ENCODE results near the gene HNRNPA3. TPM values are rescaled to one million over a fixed set of nuclear protein-coding genes. Genes with fewer than 3 reads are reported as not detected.
"Not testable (repeated sequence)": the region's sequence is repeated elsewhere in the genome, so short reads cannot be mapped to it uniquely, and the experiment has no call there.

Gene HNRNPA3
- polyA plus RNA-seq, 1 of the 3 experiments (the other 2 are of a cell fraction) = 102 TPM

- DNase-seq; H3K9me3 ChIP-seq; H3K4me2 ChIP-seq; H3K9me2 ChIP-seq; CTCF ChIA-PET; POLR2A ChIA-PET; H3K27me3 ChIP-seq (ENCODE audit: insufficient read depth); H3K9ac ChIP-seq; H3K4me3 ChIP-seq (ENCODE audit: low read depth in 2 of 2, low read length in 1 of 2); H2AFZ ChIP-seq (ENCODE audit: low read depth); H3K27ac ChIP-seq (ENCODE audit: low read depth in 2 of 2, low read length in 1 of 2): not testable (repeated sequence)
- Histone ChIP-seq H3K36me3 (replicated peaks in 1 of 2; ENCODE audit: control insufficient read depth in 1 of 2, insufficient read depth in 2 of 2, low read length in 1 of 2) (peaks cover 72 to 84% of the 10 kb centered on the region in 2 experiments), H3K79me2 (ENCODE audit: insufficient read depth) (peaks cover 76% of the 10 kb centered on the region), H3F3A (replicated peaks; ENCODE audit: insufficient read depth) (peaks cover 67% of the 10 kb centered on the region), H3K4me1 (ENCODE audit: control insufficient read depth in 1 of 2, insufficient read depth in 2 of 2, low read depth in 1 of 2, low read length in 1 of 2) (peaks cover 0 to 16% of the 10 kb centered on the region in 2 experiments; a peak in 2 of 4 replicates), H4K20me1 (ENCODE audit: insufficient read depth) (peaks cover 65% of the 10 kb centered on the region)
- 96% methylated on average over 2 of the region's 2 CpGs for WGBS (ENCODE audit: low lambda C conversion rate)
These were observed 7.2 kb downstream of the HNRNPA3 start for GRCh38 chr2:177219787-177220186.

GRCh38 chr2:177221534-177221933, 8.9 kb downstream of the HNRNPA3 start:
- H3K4me1 ChIP-seq (ENCODE audit: control insufficient read depth in 1 of 2, insufficient read depth in 2 of 2, low read depth in 1 of 2, low read length in 1 of 2) = peaks cover 0 to 4% of the 10 kb centered on the region in 2 experiments; a peak in 1 of 4 replicates
- no peak overlapping the region for H3K4me3 ChIP-seq (ENCODE audit: low read depth in 2 of 2, low read length in 1 of 2)
- no peak overlapping the region for H2AFZ ChIP-seq (ENCODE audit: low read depth)
- DNase-seq = no peak
- H3K9ac ChIP-seq = no peak overlapping the region
- H3K4me2 ChIP-seq = no peak overlapping the region
- CTCF ChIA-PET = interaction anchor here (0.9 to 2.2 kb wide), 3 partner anchors 33 to 57 kb away, joined by 3 to 10 read pairs (median 3); no protein-coding TSS in a partner anchor
- 94% methylated on average over 3 of the region's 3 CpGs for WGBS (ENCODE audit: low lambda C conversion rate)
- H3K27me3 ChIP-seq (ENCODE audit: insufficient read depth) = no peaks in the 10 kb centered on the region
- H3K9me3 ChIP-seq = no peaks in the 10 kb centered on the region
- H3K79me2 ChIP-seq (ENCODE audit: insufficient read depth) = peaks cover 59% of the 10 kb centered on the region
- H3K27ac ChIP-seq (ENCODE audit: low read depth in 2 of 2, low read length in 1 of 2) = peak overlapping the region in 1 of 2 experiments; percentile 18; a peak in 1 of 4 replicates
- no peaks in the 10 kb centered on the region for H3K9me2 ChIP-seq
- no peak for TF ChIP-seq TAF1 (IDR thresholded peaks at IDR 0.05; ENCODE audit: borderline replicate concordance, low read depth, low read length)
- TF ChIP-seq USF2 (IDR thresholded peaks at IDR 0.05; ENCODE audit: borderline replicate concordance, low read depth, low read length) = no peak
- TF ChIP-seq FOXM1 (IDR thresholded peaks at IDR 0.05; ENCODE audit: low read depth) = no peak
- no peak for TF ChIP-seq RCOR1 (IDR thresholded peaks at IDR 0.05; ENCODE audit: low read length)
- peaks cover 83% of the 10 kb centered on the region for H3F3A ChIP-seq (replicated peaks; ENCODE audit: insufficient read depth)
- POLR2A ChIA-PET = interaction anchor here (1.2 kb wide), 1 partner anchor 43 kb away, joined by 4 read pairs; the partner anchor contains the start of gene NFE2L2
- H4K20me1 ChIP-seq (ENCODE audit: insufficient read depth) = peaks cover 47% of the 10 kb centered on the region
- H3K36me3 ChIP-seq (replicated peaks in 1 of 2; ENCODE audit: control insufficient read depth in 1 of 2, insufficient read depth in 2 of 2, low read length in 1 of 2) = peaks cover 60 to 67% of the 10 kb centered on the region in 2 experiments

- Histone ChIP-seq H3K9me3 (no peaks in the 10 kb centered on the region), H3K36me3 (replicated peaks in 1 of 2; ENCODE audit: control insufficient read depth in 1 of 2, insufficient read depth in 2 of 2, low read length in 1 of 2) (peaks cover 55 to 62% of the 10 kb centered on the region in 2 experiments), H3K9ac (no peak overlapping the region), H3K4me1 (ENCODE audit: control insufficient read depth in 1 of 2, insufficient read depth in 2 of 2, low read depth in 1 of 2, low read length in 1 of 2) (no peaks in the 10 kb centered on the region), H3K4me3 (ENCODE audit: low read depth in 2 of 2, low read length in 1 of 2) (no peak overlapping the region), H4K20me1 (ENCODE audit: insufficient read depth) (peaks cover 43% of the 10 kb centered on the region), H3K9me2 (no peaks in the 10 kb centered on the region), H3F3A (replicated peaks; ENCODE audit: insufficient read depth) (peaks cover 83% of the 10 kb centered on the region), H3K27ac (ENCODE audit: low read depth in 2 of 2, low read length in 1 of 2) (0 out of 4 replicates have a peak overlapping the region, but pooled peaks of 1 of the 2 experiments have one; percentile 18), H3K4me2 (no peak overlapping the region), H2AFZ (ENCODE audit: low read depth) (no peak overlapping the region), H3K79me2 (ENCODE audit: insufficient read depth) (peaks cover 55% of the 10 kb centered on the region), H3K27me3 (ENCODE audit: insufficient read depth) (no peaks in the 10 kb centered on the region)
- TF ChIP-seq EZH2phosphoT487 (IDR thresholded peaks at IDR 0.05; ENCODE audit: borderline replicate concordance, low read depth) (no peak), USF1 (IDR thresholded peaks at IDR 0.05; ENCODE audit: borderline replicate concordance, low read depth) (no peak), RXRA (IDR thresholded peaks at IDR 0.05; ENCODE audit: borderline replicate concordance, low read depth) (no peak), ELF1 (IDR thresholded peaks at IDR 0.05) (no peak), FOXM1 (IDR thresholded peaks at IDR 0.05; ENCODE audit: low read depth) (no peak), PBX3 (IDR thresholded peaks at IDR 0.05) (no peak), GABPA (IDR thresholded peaks at IDR 0.05; ENCODE audit: low read depth) (no peak), RCOR1 (IDR thresholded peaks at IDR 0.05; ENCODE audit: low read length) (no peak), ZBTB33 (IDR thresholded peaks at IDR 0.05; ENCODE audit: borderline replicate concordance, low read depth) (no peak), NRF1 (IDR thresholded peaks at IDR 0.05; ENCODE audit: low read depth, low read length) (no peak), RFX5 (IDR thresholded peaks at IDR 0.05; ENCODE audit: low read length) (no peak)
- WGBS (ENCODE audit: low lambda C conversion rate) = 90% methylated on average over 3 of the region's 3 CpGs
- POLR2A ChIA-PET = interaction anchor here (1.2 kb wide), 1 partner anchor 42 kb away, joined by 4 read pairs; the partner anchor contains the start of gene NFE2L2
- DNase-seq = no peak
- CTCF ChIA-PET = interaction anchor here (0.9 to 2.2 kb wide), 3 partner anchors 33 to 57 kb away, joined by 3 to 10 read pairs (median 3); no protein-coding TSS in a partner anchor
These were observed 9.4 kb downstream of the HNRNPA3 start for GRCh38 chr2:177221970-177222369.
